HepG2 (cell line): ENCODE results near the gene NKX2-2. TPM values are rescaled to one million over a fixed set of nuclear protein-coding genes. Genes with fewer than 3 reads are reported as not detected.

ENCODE experiments used
- ATAC-seq: fragments of 200-7000 bp; cut with Tn5 transposase; 3 replicates; pipeline ENCODE4 v1.9.1; 2020; ENCODE audit warnings: mild to moderate bottlenecking, moderate library complexity
- BruUV-seq: library from RNA; stranded (reverse); fragments of 400-500 nt; replicated peaks from 2 replicates; lab custom pipeline; 2021; lab: Mats Ljungman, UMichigan
- CTCF ChIA-PET: fragments of 300-600 bp; formaldehyde crosslinking; extraction: SDS; loops from one replicate; lab custom pipeline; 2021; ENCODE audit warnings: low total read pairs, inconsistent platforms, low intra/inter-chr PET ratio; lab: Yijun Ruan, JAX
- POLR2A ChIA-PET: fragments of 350-600 bp; sonication (Branson Sonifier 250); formaldehyde crosslinking; loops from one replicate; lab custom pipeline; 2020; ENCODE audit warnings: antibody characterized with exemption, inconsistent platforms; lab: Yijun Ruan, JAX
- DNase-seq: peaks from one replicate; pipeline ENCODE4 v3.0.0-alpha.2; 2015; ENCODE audit warnings: low spot score
- FAIRE-seq: peaks from 3 replicates; lab custom pipeline; 2011; peaks lifted over from hg19 to GRCh38; lab: Jason Lieb, UNC
- H2AFZ ChIP-seq: one replicate; pipeline ENCODE4 v1.6.1; 2011; ENCODE audit warnings: low read length, inconsistent platforms
- H3K27ac ChIP-seq: fragments of 300-600 bp; 3 replicates; pipeline ENCODE4 v1.8.0; 2011; ENCODE audit warnings: mixed run types, mild to moderate bottlenecking, mixed read lengths, low read length, inconsistent platforms; ENCODE audit not compliant: insufficient read depth; ENCODE audit errors: extremely low read length
- H3K27me3 ChIP-seq, 2 experiments: fragments of 200-600 bp in 1 of 2; 2 replicates in 1 of 2; 3 replicates in 1 of 2; pipeline versions ENCODE4 v1.6.0 to v1.8.0; 2011; ENCODE audit warnings: low read length in 2 of 2, mild to moderate bottlenecking in 2 of 2, moderate library complexity in 2 of 2, inconsistent platforms in 1 of 2; ENCODE audit not compliant: insufficient read depth in 2 of 2, control insufficient read depth in 1 of 2
- H3K36me3 ChIP-seq, 2 experiments: fragments of 200-600 bp in 1 of 2; replicated peaks in 1 of 2; 2 replicates in 1 of 2; 3 replicates in 1 of 2; pipeline versions ENCODE4 v1.5.1 to v1.8.0; 2011; ENCODE audit warnings: low read length in 2 of 2, inconsistent platforms in 1 of 2; ENCODE audit not compliant: insufficient read depth in 2 of 2, control insufficient read depth in 1 of 2
- H3K4me1 ChIP-seq: 2 replicates; pipeline ENCODE4 v1.5.1; 2012; ENCODE audit warnings: low read length, inconsistent platforms; ENCODE audit not compliant: insufficient read depth
- H3K4me2 ChIP-seq: 2 replicates; pipeline ENCODE4 v1.6.0; 2011; ENCODE audit warnings: low read depth, low read length, inconsistent platforms
- H3K4me3 ChIP-seq, 3 experiments: fragments of 200-600 bp in 1 of 3; sonication (generic), shearing (Covaris generic) in 1 of 3; replicated peaks in 1 of 3; 2 replicates each; pipeline ENCODE4 v1.5.1; 2011 to 2016; ENCODE audit warnings: low read length in 3 of 3, inconsistent platforms in 2 of 3, low read depth in 2 of 3, mild to moderate bottlenecking in 2 of 3, control low read depth in 1 of 3, mixed read lengths in 1 of 3; ENCODE audit not compliant: insufficient read depth in 1 of 3
- H3K79me2 ChIP-seq: one replicate; pipeline ENCODE4 v1.6.1; 2011; ENCODE audit warnings: low read length, inconsistent platforms; ENCODE audit not compliant: insufficient read depth
- H3K9ac ChIP-seq: 2 replicates; pipeline ENCODE4 v1.6.0; 2011; ENCODE audit warnings: mild to moderate bottlenecking, low read depth, low read length, inconsistent platforms; ENCODE audit not compliant: insufficient read depth
- H3K9me3 ChIP-seq: 2 replicates; pipeline ENCODE4 v1.5.1; 2012; ENCODE audit warnings: mild to moderate bottlenecking, low read length
- H4K20me1 ChIP-seq: 2 replicates; pipeline ENCODE4 v1.6.0; 2011; ENCODE audit warnings: inconsistent platforms, mild to moderate bottlenecking, low read length, moderate library complexity; ENCODE audit not compliant: insufficient read depth
- ELF1 ChIP-seq: sonication (generic); formaldehyde crosslinking; IDR thresholded peaks from 2 replicates; pipeline ENCODE4 v1.4.0; 2020; ENCODE audit warnings: missing genetic modification reagents
- ELF3 ChIP-seq: IDR thresholded peaks from 2 replicates; pipeline ENCODE4 v1.6.1; 2016; ENCODE audit warnings: missing genetic modification reagents, missing compliant biosample characterization
- HHEX ChIP-seq: IDR thresholded peaks from 2 replicates; pipeline ENCODE4 v1.6.1; 2016; ENCODE audit warnings: control low read depth
- HNRNPL ChIP-seq: fragments of 200-400 bp; formaldehyde crosslinking; IDR thresholded peaks from 2 replicates; pipeline ENCODE4 v1.6.1; 2017; ENCODE audit warnings: mild to moderate bottlenecking, low read depth, low read length
- KLF11 ChIP-seq: IDR thresholded peaks from 2 replicates; pipeline ENCODE4 v1.6.1; 2016; ENCODE audit warnings: missing compliant biosample characterization
- KLF16 ChIP-seq, 2 experiments: sonication (generic) in 1 of 2; formaldehyde crosslinking in 1 of 2; IDR thresholded peaks; 2 replicates each; pipeline versions ENCODE4 v1.6.1 to v1.8.0; 2016 to 2023; ENCODE audit warnings: missing genetic modification reagents in 2 of 2, missing compliant biosample characterization in 1 of 2
- KLF9 ChIP-seq: IDR thresholded peaks from 2 replicates; pipeline ENCODE4 v1.6.1; 2016; ENCODE audit warnings: low read depth
- MAX ChIP-seq: IDR thresholded peaks from 2 replicates; pipeline ENCODE4 v1.6.1; 2012; ENCODE audit warnings: inconsistent platforms
- NFKB2 ChIP-seq: sonication (generic); formaldehyde crosslinking; IDR thresholded peaks from 2 replicates; pipeline ENCODE4 v1.4.0; 2020; ENCODE audit warnings: missing genetic modification reagents, borderline replicate concordance
- POGK ChIP-seq: sonication (generic); formaldehyde crosslinking; conservative IDR thresholded peaks from 2 replicates; pipeline ENCODE4 v1.8.0; 2022; ENCODE audit warnings: mild to moderate bottlenecking, moderate library complexity, missing genetic modification reagents
- REXO4 ChIP-seq: sonication (generic); formaldehyde crosslinking; IDR thresholded peaks from 2 replicates; pipeline ENCODE4 v1.8.0; 2022; ENCODE audit warnings: missing genetic modification reagents, mild to moderate bottlenecking, borderline replicate concordance
- TAF15 ChIP-seq: fragments of 200-400 bp; formaldehyde crosslinking; IDR thresholded peaks from one replicate; pipeline ENCODE4 v1.6.1; 2018; ENCODE audit warnings: mild to moderate bottlenecking, low read depth, low read length; ENCODE audit not compliant: poor library complexity, severe bottlenecking
- ZBTB37 ChIP-seq: sonication (generic); formaldehyde crosslinking; IDR thresholded peaks from 2 replicates; pipeline ENCODE4 v1.4.0; 2020; ENCODE audit warnings: mild to moderate bottlenecking, missing genetic modification reagents
- ZNF275 ChIP-seq: sonication (generic); formaldehyde crosslinking; IDR thresholded peaks from 2 replicates; pipeline ENCODE4 v1.8.0; 2022; ENCODE audit warnings: missing genetic modification reagents, mild to moderate bottlenecking, inconsistent platforms, borderline replicate concordance
- ZNF280D ChIP-seq: sonication (generic); formaldehyde crosslinking; IDR thresholded peaks from 2 replicates; pipeline ENCODE4 v1.5.1; 2020; ENCODE audit warnings: mild to moderate bottlenecking, missing genetic modification reagents
- ZNF335 ChIP-seq: sonication (generic); formaldehyde crosslinking; IDR thresholded peaks from 2 replicates; pipeline ENCODE4 v1.4.0; 2020; ENCODE audit warnings: missing genetic modification reagents
- ZNF550 ChIP-seq: sonication (generic); formaldehyde crosslinking; IDR thresholded peaks from 2 replicates; pipeline ENCODE4 v1.4.0; 2020; ENCODE audit warnings: mild to moderate bottlenecking, missing genetic modification reagents, borderline replicate concordance
- WGBS: methylation state at CpG from one replicate; pipeline ENCODE4 v1.1.6; 2017; ENCODE audit warnings: low lambda C conversion rate; 5-methylcytosine and 5-hydroxymethylcytosine counted together
- in situ Hi-C: cut with HindIII; loops from 2 replicates; pipeline ENCODE4 v1.10.0; 2017; ENCODE audit warnings: low pct_unique_long_range_greater_than_20kb; ENCODE audit not compliant: extremely low pct_ligation_motif_present
- intact Hi-C: fragments of 100-400 bp; cut with micrococcal nuclease; formaldehyde crosslinking; loops from one replicate; pipeline ENCODE4 v1.10.0; 2022; ENCODE audit not compliant: unreplicated experiment
- polyA plus RNA-seq, 8 experiments: library from polyadenylated mRNA; depleted of rRNA in 3 of 8; stranded (reverse) in 7 of 8; unstranded in 1 of 8; fragments of >200 nt; fragmentation: Illumina TruSeq in 4 of 8; extraction: Trizol in 4 of 8; gene quantifications; 2 replicates each; pipeline versions ENCODE4 v1.2.1 to v1.2.3, GENCODE V29; 2011 to 2016; ENCODE audit warnings: low read depth in 4 of 8, missing spikeins in 1 of 8, mixed read lengths in 1 of 8; ENCODE audit not compliant: insufficient read depth in 1 of 8
- total RNA-seq, 5 experiments: library from RNA; depleted of rRNA; stranded (reverse); fragments of >200 nt; fragmentation: Illumina TruSeq; extraction: Trizol; gene quantifications; 2 replicates each; pipeline ENCODE4 v1.2.3, GENCODE V29; 2016; ENCODE audit warnings: low read depth in 1 of 5

The NKX2-2 gene
- total and polyA plus RNA-seq, 2 of the 13 experiments (the other 11 are each of a cell fraction or from before 2014, with no cell fraction given), result not detected

GRCh38 chr20:21501184-21501583, 12.7 kb downstream of the NKX2-2 start (continued):
- TF ChIP-seq MAX (no peak), ZNF280D (no peak), HNRNPL (no peak), HHEX (CRISPR knock-in tag) (no peak), KLF11 (CRISPR knock-in tag) (no peak), TAF15 (no peak), NFKB2 (CRISPR knock-in tag) (no peak), KLF9 (CRISPR knock-in tag) (no peak), REXO4 (CRISPR knock-in tag) (no peak), KLF16 (CRISPR knock-in tag; IDR thresholded peaks at IDR 0.05) (no peak)
- TF ChIP-seq, all 625 proteins: peak for 0

GRCh38 chr20:21500599-21500998, 13.3 kb downstream of the NKX2-2 start:
- WGBS, result 12% methylated on average over 7 of the region's 7 CpGs
- in situ Hi-C loops (loop anchor here (5.0 to 10.0 kb wide), 4 partner anchors 263 to 663 kb away; no protein-coding TSS in a partner anchor), intact Hi-C loops (loop anchor here (2.0 kb wide), 1 partner anchor 450 kb away; no protein-coding TSS in a partner anchor)
- POLR2A ChIA-PET, result no interaction called here
- Histone ChIP-seq H3K4me1 (peaks cover 9% of the 10 kb centered on the region), H3K79me2 (no peaks in the 10 kb centered on the region), H2AFZ (no peak overlapping the region), H3K9ac (no peak overlapping the region), H3K27me3 (peaks cover 1 to 43% of the 10 kb centered on the region in 2 experiments; a peak in 3 of 5 replicates), H3K4me3 (no peak overlapping the region), H4K20me1 (no peaks in the 10 kb centered on the region), H3K4me2 (no peak overlapping the region), H3K27ac (no peak overlapping the region), H3K36me3 (no peaks in the 10 kb centered on the region), H3K9me3 (no peaks in the 10 kb centered on the region)
- TF ChIP-seq ZNF275 (CRISPR knock-in tag) (no peak), ZBTB37 (no peak), ELF1 (CRISPR knock-in tag) (no peak), ZNF550 (CRISPR knock-in tag) (no peak), ELF3 (CRISPR knock-in tag) (no peak), ZNF335 (CRISPR knock-in tag) (no peak), POGK (no peak)
- no peak for ATAC-seq
- no peak for DNase-seq
- no peak for FAIRE-seq
- CTCF ChIA-PET, result no interaction called here
- no TSS peak for BruUV-seq
